Mononuclear cell (primary cell): Measurements from ENCODE around the gene LINC01488. TPM values are rescaled to one million over a fixed set of nuclear protein-coding genes. Genes with fewer than 3 reads are reported as not detected.

Source experiments
- H3K27me3 ChIP-seq: 2 replicates; pipeline ENCODE4 v1.6.0; 2011; ENCODE audit warnings: low read length, control low read depth; ENCODE audit not compliant: insufficient read depth
- H3K4me1 ChIP-seq: 2 replicates; pipeline ENCODE4 v1.5.1; 2011; ENCODE audit warnings: mild to moderate bottlenecking, low read length, control low read depth; ENCODE audit not compliant: insufficient read depth
- H3K4me3 ChIP-seq: 2 replicates; pipeline ENCODE4 v1.5.1; 2011; ENCODE audit warnings: mild to moderate bottlenecking, low read length, moderate library complexity
- H3K9me3 ChIP-seq: 2 replicates; pipeline ENCODE4 v1.5.1; 2011; ENCODE audit warnings: low read depth, mild to moderate bottlenecking, control low read depth, low read length
- total RNA-seq: library from RNA; depleted of rRNA; stranded (reverse); fragments of >200 nt; gene quantifications from one replicate; pipeline ENCODE4 v1.2.3, GENCODE V29; 2012

Gene LINC01488
- total RNA-seq, 1 donor = not detected

DNA sequence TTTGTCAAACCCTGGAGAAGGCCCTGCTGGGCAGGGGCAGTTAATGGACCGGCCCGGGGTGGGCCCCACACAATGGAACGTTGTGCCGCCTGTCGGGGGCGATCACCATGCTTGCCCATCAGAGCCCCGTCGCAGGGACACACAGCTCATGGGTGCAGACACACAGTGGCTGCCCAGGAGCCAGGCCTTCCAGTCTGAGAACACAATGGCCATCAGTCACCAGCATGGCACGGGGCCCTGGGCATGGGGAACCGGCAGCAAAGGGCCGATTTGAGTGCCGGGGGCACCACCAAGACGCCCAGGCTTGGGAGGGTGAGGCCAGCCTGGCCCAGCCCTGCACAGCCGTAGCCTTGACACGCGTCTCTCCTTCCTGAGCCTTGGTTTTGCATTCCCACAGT is 7.1 kb downstream of the LINC01488 start:
- no peaks in the 10 kb centered on the region for H3K9me3 ChIP-seq
- H3K4me1 ChIP-seq = no peaks in the 10 kb centered on the region
- no peaks in the 10 kb centered on the region for H3K27me3 ChIP-seq
- no peak overlapping the region for H3K4me3 ChIP-seq

DNA sequence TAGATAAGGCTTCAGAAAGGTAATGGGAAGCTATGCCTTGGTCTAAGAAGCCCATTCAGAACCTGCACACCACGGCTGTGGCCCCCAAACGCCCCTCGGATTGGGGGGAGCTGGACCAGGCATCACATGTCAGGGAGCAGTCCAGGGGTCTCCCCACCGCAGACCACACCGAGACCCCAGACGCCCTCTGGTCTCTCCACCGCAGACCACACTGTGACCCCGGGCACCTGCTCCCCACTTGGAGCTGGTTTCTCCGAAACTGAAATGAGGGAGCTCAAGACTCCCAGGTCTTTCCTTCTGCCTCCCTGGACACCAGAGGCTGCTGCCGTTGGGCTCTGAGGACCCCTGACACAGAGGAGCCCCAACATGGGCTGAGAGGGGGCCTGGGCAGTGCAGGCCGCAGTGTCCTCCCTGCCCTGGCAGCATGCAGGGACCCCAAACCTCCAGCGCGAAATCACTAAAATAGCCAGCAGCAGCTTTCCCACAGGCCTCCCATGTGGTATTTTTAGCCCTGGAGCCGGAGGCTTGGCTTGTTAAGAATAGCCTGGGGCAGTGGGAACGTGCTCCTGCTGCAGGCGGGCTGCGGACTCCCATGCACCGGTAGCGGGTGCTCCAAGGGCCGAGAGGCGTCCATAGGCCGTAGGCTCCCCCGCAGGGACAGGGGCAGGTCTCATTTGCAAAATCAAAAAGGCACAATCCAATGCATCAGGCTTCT is 7.7 kb downstream of the LINC01488 start:
- Histone ChIP-seq H3K4me3 (no peak overlapping the region), H3K4me1 (no peaks in the 10 kb centered on the region), H3K27me3 (no peaks in the 10 kb centered on the region), H3K9me3 (no peaks in the 10 kb centered on the region)

DNA sequence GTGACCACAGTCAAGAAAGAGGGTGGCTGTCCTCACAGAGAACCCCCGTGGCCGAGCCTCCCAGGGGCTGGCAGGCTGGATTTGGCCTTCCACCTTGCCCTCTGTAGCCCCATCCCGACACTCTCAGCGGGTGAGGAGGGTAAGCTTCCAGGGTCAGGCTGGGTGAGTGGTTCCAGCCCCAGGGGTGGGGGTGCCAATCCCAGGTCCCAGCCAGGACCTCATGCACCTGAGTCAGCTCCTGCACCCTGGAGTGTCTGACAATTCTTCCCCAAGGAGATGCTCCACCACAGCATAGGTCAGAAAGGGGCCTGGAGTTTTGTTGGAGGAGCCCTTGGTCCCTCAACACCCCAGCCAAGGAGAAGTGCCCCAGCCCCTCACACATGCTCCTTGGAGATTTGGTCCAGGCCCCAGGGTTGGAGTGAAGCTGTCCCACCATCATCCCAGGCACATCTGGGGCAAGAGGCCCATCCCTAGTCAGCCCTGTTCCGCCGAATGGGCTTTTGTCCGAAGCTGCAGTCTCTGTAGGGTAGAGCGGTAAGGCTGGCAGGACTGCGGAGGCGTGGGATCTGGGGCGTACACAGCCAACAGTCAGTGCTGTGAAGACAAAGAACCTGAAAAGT is 8.4 kb downstream of the LINC01488 start:
- no peaks in the 10 kb centered on the region for H3K4me1 ChIP-seq
- H3K27me3 ChIP-seq = no peaks in the 10 kb centered on the region
- no peaks in the 10 kb centered on the region for H3K9me3 ChIP-seq

DNA sequence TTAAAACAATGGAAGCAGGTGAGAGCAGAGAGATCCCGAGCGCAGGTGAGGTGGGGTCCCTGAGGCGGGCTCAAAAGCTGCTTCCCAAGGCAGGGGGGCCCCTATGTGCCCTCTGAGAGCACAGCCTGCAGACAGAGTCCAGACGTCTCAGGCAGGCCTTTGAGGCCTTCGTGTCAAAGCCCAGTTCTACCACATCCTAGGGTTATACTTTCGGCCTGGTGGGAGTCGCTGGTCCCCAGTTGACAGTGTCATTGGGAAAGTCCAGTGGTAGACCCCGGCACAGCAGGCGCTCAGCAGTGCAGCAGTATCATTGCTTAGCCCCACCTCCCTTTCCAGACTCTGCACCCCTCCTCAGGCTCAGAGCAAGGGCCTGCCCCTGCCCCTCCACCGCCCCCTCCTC is 9.1 kb downstream of the LINC01488 start:
- Histone ChIP-seq H3K9me3 (no peaks in the 10 kb centered on the region), H3K27me3 (no peaks in the 10 kb centered on the region), H3K4me3 (no peak overlapping the region), H3K4me1 (no peaks in the 10 kb centered on the region)

More for the DNA sequence above, 8.4 kb downstream of the LINC01488 start:
- H3K4me3 ChIP-seq = no peak overlapping the region

DNA sequence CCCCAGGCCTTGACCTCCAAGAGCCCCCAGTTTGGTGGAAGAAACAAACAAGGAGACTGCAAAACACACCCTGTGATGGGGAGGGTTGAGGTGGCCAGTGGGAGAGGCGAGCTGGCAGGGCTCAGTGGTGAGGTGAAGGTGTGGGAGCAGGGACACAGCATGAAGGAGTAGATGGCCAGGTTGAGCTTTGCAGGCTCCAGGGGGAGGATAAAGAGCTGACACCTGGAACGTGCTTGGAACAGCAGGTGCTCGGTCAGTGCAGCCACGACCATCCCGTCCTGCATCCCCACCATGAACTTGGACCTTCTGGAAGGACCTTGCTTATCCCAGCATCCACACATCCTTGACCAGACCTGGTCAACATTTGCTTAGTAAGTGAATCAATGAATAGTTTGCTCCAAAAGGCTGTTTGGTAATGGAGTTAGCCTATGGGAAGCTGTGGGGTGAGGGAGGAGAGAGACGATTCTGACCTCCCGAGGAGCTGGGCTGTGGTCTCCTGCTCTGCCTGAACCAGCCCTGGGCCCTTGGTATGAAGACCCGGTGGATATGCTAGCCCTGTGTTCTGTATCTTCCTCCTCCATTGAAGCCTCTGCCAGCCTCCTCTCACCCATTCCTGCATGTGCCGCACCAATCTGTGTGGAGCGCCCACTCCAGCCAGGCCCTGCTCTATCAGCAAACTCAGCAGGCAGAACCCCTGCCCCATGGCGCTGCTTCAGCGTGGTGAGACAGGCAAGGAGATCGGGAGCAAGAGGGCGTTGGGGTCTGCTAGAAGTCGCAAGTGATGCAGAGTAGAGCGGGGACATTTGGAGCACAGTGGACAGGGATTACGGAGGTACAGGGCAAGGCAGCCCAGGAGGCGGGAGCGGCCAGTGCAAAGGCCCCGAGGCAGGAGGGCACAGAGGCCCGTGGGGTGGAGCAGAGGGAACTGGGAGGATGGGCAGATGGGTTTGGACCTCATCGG is 9.9 kb downstream of the LINC01488 start:
- Histone ChIP-seq H3K4me3 (no peak overlapping the region), H3K27me3 (no peaks in the 10 kb centered on the region), H3K4me1 (no peaks in the 10 kb centered on the region), H3K9me3 (no peaks in the 10 kb centered on the region)

DNA sequence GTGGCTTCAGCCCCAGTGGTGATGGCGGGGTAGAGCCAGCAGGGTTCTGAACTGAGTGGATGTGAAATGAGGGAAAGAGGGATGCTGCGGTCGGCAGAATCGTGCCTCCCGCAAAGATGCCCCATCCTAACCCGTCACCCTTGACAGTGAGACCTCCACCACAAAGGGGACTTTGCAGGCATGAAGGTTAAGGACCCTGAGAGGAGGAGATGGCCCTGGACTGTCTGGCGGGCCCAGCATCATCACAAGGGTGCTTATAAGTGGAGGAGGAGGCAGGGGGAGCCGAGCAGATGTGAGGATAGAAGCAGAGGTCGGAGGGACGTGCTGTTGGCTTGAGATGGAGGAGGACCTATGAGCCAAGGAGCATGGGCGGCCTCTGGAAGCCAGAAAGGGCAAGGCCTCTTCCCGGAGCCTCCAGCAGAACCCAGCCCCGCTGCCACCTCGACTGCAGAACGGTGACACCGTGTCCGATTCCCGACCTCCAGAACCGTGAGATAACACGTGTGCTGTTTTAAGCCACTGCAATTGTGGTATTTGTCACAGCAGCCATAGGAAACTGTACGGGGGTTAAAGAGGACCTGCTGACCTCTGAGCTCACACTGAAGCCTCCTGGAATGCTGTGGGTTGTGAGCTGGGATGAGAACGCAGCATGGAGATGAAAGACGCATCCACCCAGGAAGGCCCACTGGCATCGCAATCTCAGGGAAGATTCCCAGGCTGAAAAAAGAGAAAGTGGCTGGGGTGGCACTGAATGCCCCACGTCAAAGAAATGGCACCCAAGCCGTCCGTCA is 10.9 kb downstream of the LINC01488 start:
- no peaks in the 10 kb centered on the region for H3K9me3 ChIP-seq
- no peaks in the 10 kb centered on the region for H3K27me3 ChIP-seq
- no peak overlapping the region for H3K4me3 ChIP-seq
- no peaks in the 10 kb centered on the region for H3K4me1 ChIP-seq

DNA sequence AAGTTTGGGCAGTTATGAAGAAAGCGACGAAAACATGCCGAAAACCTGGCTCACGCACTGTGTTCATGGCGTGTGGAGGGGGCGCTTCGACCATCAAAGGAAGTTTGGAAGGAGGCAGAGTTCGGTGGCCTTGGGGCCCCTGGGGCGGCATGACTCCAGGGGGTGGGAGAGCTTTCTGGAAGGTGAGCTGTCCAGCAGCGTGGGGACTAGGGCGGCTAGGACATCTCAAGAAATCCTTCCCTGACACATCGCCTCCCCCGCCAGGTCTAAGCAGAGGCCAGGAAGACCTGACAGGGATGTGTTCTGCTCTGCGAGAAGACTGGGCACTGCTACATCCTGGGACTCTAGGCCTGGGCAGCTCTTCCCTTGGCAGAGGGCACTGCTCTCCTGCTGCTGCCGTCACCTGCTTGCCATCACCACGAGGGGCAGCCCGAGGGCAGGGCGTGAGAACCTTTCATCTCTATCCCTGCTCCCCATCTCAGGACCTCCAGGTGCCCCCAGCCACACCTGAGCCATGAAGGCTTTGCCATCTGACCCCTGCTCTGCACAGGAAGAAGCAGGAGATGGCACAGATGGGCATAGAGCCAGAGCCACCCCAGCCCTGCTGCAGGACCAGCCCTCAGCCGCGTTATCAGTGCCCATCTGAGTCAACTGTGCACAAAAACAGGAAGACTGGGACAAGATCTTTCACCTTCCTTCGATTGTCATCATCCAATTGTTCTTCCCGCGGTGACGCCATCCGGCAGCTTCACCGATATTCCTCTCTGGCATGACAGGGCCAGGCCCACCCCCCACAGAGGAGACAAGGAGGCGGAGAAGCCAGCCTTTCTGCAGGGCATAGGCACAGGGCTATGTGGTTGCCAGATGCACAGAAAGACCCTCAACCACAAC is 12.7 kb downstream of the LINC01488 start:
- Histone ChIP-seq H3K4me1 (no peaks in the 10 kb centered on the region), H3K9me3 (no peaks in the 10 kb centered on the region), H3K4me3 (no peak overlapping the region), H3K27me3 (no peaks in the 10 kb centered on the region)

DNA sequence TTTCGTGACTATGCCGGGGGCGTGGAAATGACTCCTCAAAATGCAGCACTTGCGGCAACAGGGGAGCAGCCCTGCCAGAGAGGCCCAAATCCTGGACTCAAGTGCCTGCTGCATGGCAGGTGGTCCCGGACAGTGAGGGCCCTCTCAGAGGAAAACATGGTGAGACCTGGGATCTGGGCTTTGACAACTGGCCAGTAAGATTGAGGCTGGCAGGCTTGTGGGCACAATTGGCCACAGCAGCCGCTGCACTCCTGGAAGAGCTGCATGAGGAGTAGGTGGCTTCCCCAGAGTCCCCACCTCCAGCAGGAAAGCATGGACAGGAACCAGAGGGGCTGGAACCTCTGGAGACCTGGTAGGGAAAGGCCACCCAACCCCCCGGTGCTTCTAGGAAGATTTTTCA is 13.4 kb downstream of the LINC01488 start:
- no peaks in the 10 kb centered on the region for H3K27me3 ChIP-seq

DNA sequence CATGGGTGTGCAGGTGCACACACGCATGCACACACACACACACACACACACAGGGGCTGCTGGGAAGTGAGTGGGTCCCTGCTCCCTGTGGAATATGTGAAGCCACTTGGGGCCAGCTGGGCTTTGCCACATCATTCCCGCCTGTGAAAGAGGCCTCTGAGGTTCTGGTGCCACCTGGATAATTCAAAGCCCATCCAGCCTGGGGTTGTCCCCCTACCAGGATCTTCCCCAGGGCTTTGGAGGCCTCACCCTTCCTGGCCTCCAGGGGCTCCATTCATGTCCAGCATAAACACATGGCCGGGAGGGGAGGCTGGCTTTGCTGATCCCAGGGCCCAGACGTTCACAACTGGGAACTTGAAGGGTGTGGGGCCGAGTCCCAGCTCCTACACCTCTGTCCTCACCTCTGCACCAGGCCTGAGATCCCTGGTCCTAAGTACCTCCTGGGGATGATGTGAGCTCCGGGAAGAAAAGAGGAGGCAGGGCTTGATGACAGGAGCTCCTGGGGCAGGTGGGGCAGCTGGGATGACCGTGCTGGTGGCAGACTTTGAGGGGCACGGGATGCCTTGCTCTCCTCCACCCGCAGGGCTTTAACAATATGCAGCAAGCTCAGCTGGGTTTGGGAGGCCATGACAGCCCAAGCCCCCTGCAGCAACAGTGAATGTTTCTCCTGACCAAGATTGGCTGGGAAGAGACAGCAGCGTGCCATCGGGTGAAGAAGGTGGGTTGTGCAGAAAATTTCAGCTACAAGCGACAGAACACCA is 14.2 kb downstream of the LINC01488 start:
- Histone ChIP-seq H3K4me3 (no peak overlapping the region), H3K4me1 (no peaks in the 10 kb centered on the region), H3K27me3 (no peaks in the 10 kb centered on the region), H3K9me3 (no peaks in the 10 kb centered on the region)

More for the DNA sequence above, 13.4 kb downstream of the LINC01488 start:
- no peak overlapping the region for H3K4me3 ChIP-seq
- no peaks in the 10 kb centered on the region for H3K4me1 ChIP-seq
- no peaks in the 10 kb centered on the region for H3K9me3 ChIP-seq

DNA sequence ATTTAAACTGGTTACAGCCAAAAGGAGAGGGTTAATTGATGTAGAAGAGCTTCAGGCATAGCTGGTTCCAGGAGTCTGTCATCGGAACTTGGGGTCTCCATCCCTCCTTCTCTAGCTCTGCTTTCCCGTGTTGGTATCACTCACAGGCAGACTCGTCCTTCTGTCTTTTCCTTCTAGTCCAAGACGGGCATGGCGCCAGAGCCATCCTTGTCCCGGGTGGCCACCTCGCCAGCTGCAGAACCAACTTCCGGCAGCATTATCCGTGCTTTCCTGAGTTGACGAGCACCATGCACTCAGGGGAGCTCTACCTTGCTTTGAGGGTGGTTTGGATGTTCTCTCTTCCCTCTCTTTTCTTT is 14.7 kb downstream of the LINC01488 start:
- Histone ChIP-seq H3K4me1 (no peaks in the 10 kb centered on the region), H3K4me3 (no peak overlapping the region), H3K27me3 (no peaks in the 10 kb centered on the region), H3K9me3 (no peaks in the 10 kb centered on the region)

DNA sequence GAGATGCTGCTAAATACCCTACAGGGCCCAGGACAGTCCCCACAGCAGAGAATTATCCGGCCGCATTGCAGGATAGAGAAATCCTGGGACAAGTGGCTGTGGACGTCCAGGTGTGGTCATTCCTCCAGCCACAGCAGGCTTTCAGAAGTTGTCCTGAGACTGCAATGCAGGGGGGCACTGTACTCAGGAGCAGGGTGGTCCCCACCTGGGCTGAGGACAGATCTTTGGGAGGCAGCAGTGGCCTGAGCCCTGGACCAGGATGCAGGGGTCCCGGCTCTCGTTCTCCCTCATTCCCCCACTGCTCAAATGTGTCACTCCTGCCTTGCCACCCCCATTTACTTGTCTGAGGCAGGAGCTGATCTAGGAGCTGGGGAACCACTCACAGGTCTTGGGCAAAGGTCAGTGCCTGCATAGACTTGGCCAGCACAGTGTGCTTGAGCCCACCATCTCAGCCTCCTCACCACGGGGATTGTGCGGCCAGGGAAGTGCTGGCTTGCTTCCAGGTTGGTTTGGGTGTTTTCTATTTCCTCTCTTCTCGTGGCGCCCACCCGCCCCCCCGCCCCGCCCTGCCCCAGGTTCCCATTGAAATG is 15.3 kb downstream of the LINC01488 start:
- Histone ChIP-seq H3K9me3 (no peaks in the 10 kb centered on the region), H3K4me1 (no peaks in the 10 kb centered on the region), H3K27me3 (no peaks in the 10 kb centered on the region), H3K4me3 (no peak overlapping the region)

DNA sequence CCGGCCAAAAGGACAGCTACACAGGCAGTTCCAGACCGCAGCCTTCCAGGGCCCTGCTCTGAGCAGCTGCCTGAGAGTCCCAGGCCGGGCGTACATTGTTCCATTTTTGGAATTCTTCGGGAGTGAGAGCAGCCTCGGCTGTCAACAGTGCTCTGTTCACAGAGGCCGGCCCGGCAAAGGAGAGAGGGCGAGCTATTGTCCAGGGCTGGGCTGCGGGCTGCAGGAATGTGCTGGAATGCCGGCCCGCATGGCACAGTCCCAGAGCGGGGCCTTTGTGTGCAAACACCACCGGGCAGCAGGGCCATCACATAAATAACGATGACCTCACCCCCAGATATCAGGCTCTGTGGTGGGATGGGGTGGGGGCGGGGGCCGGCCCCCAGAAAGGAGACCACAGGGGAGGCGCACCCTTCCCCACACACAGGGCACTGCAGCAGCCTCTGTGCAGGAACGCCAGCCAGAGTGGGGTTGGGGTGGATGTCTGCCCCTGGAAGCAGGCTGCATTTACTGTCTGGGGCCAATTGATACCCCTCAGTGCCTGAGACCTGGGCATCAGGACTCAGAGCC is 15.8 kb downstream of the LINC01488 start:
- Histone ChIP-seq H3K4me3 (no peak overlapping the region), H3K4me1 (no peaks in the 10 kb centered on the region), H3K27me3 (no peaks in the 10 kb centered on the region), H3K9me3 (no peaks in the 10 kb centered on the region)
